ENCODE data around the gene LRP1B. TPM values are rescaled to one million over a fixed set of nuclear protein-coding genes. Genes with fewer than 3 reads are reported as not detected.

The LRP1B gene
- total and polyA plus RNA-seq, 2 of the 8 experiments (the other 6 are each of a cell fraction or from before 2014, with no cell fraction given), result 0.03 TPM; not detected in 1

DNA sequence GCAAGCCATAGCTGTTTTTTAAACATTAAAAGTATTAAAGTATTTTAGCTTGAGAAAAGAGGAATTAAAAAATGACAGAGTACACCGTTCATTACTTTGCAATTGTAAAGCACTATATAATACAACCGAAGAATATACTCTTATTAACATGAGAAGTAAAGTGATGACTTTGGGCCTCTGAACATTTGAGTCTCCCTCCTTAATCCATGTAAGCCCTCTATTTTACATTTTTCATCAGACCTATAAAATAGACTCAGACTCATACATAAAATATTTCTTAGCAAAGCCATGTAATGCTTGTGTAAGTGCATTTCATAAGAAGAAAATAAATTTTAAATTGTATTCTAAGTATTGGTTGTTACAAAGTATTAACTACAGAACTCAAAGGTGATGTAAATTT lies 198.6 kb downstream of the LRP1B start (continued):
- no peak for TF ChIP-seq ATF3 (IDR thresholded peaks at IDR 0.05; ENCODE audit: insufficient read depth, low read depth, low read length)

All from H1 (cell line).